ENCODE results near the gene ACKR2.

- no peak for TF ChIP-seq CTCF (IDR thresholded peaks at IDR 0.05)
- no peak for TF ChIP-seq POLR2A (IDR thresholded peaks at IDR 0.05)
- TF ChIP-seq POLR2AphosphoS5 (IDR thresholded peaks at IDR 0.05): no peak
These were observed 4.5 kb upstream of the ACKR2 start for GRCh38 chr3:42804831-42805132.

Measured in prostate gland (tissue), 2 donors.